WTC11 (cell line): ENCODE data around the gene IL5.

Experiments
- AFF4 ChIP-seq: sonication (generic); formaldehyde crosslinking; IDR thresholded peaks from 2 replicates; pipeline ENCODE4 v1.8.1; 2023; ENCODE audit warnings: mild to moderate bottlenecking, missing genetic modification reagents, borderline replicate concordance
- ATF1 ChIP-seq: sonication (generic); formaldehyde crosslinking; IDR thresholded peaks from 2 replicates; pipeline ENCODE4 v1.8.1; 2023; ENCODE audit warnings: mild to moderate bottlenecking, moderate library complexity, missing genetic modification reagents
- ATF6 ChIP-seq: sonication (generic); formaldehyde crosslinking; IDR thresholded peaks from 2 replicates; pipeline ENCODE4 v1.8.1; 2023; ENCODE audit warnings: mild to moderate bottlenecking, missing genetic modification reagents
- CREM ChIP-seq: sonication (generic); formaldehyde crosslinking; IDR thresholded peaks from 2 replicates; pipeline ENCODE4 v1.8.1; 2022; ENCODE audit warnings: mild to moderate bottlenecking, missing genetic modification reagents, moderate library complexity
- CTCF ChIP-seq: fragments of 200-600 bp; IDR thresholded peaks from 2 replicates; pipeline ENCODE4 v1.8.0; 2022; ENCODE audit warnings: antibody characterized with exemption
- KAT7 ChIP-seq: sonication (generic); formaldehyde crosslinking; IDR thresholded peaks from 2 replicates; pipeline ENCODE4 v1.8.1; 2023; ENCODE audit warnings: missing genetic modification reagents, mild to moderate bottlenecking, borderline replicate concordance
- MAX ChIP-seq: sonication (generic); formaldehyde crosslinking; IDR thresholded peaks from 2 replicates; pipeline ENCODE4 v1.8.0; 2022; ENCODE audit warnings: mild to moderate bottlenecking, missing genetic modification reagents
- TEAD1 ChIP-seq: sonication (generic); formaldehyde crosslinking; IDR thresholded peaks from 2 replicates; pipeline ENCODE4 v1.8.0; 2022; ENCODE audit warnings: mild to moderate bottlenecking, missing genetic modification reagents
- USF2 ChIP-seq: sonication (generic); formaldehyde crosslinking; IDR thresholded peaks from 2 replicates; pipeline ENCODE4 v1.8.1; 2023; ENCODE audit warnings: mild to moderate bottlenecking, missing genetic modification reagents, moderate library complexity
- ZMAT4 ChIP-seq: fragments of 250-450 bp; sonication (Bioruptor Pico); IDR thresholded peaks from 2 replicates; pipeline ENCODE4 v1.9.0; 2021; ENCODE audit warnings: mild to moderate bottlenecking
- ZNF138 ChIP-seq: sonication (generic); formaldehyde crosslinking; conservative IDR thresholded peaks from 2 replicates; pipeline ENCODE4 v1.8.1; 2022; ENCODE audit warnings: mild to moderate bottlenecking, moderate library complexity, missing genetic modification reagents
- ZNF219 ChIP-seq: sonication (generic); formaldehyde crosslinking; IDR thresholded peaks from 2 replicates; pipeline ENCODE4 v1.8.0; 2023; ENCODE audit warnings: missing genetic modification reagents, mild to moderate bottlenecking, borderline replicate concordance

- no peak for TF ChIP-seq TEAD1 (CRISPR knock-in tag)
- TF ChIP-seq CTCF, result peak; percentile 86
- TF ChIP-seq ZMAT4 (CRISPR knock-in tag), result no peak
- TF ChIP-seq ZNF219 (CRISPR knock-in tag), result no peak
- no peak for TF ChIP-seq ZNF138 (CRISPR knock-in tag)
- no peak for TF ChIP-seq AFF4 (CRISPR knock-in tag)
- no peak for TF ChIP-seq MAX (CRISPR knock-in tag)
- TF ChIP-seq CREM (CRISPR knock-in tag), result no peak; the same call in 1 of the 2 replicates
- no peak for TF ChIP-seq ATF1 (CRISPR knock-in tag)
- no peak for TF ChIP-seq ATF6 (CRISPR knock-in tag)
- TF ChIP-seq KAT7 (CRISPR knock-in tag), result no peak
- TF ChIP-seq USF2 (CRISPR knock-in tag), result no peak
Observed at GRCh38 chr5:132500931-132501628, 42.2 kb downstream of the IL5 start.
